GM12892 (cell line): Measurements from ENCODE around the gene NDEL1.

Source experiments
- POLR2A ChIP-seq: IDR thresholded peaks from 2 replicates; pipeline ENCODE4 v1.6.1; 2011; ENCODE audit warnings: low read depth, low read length, control low read depth
- POLR2AphosphoS5 ChIP-seq: IDR thresholded peaks from 2 replicates; pipeline ENCODE4 v1.6.1; 2011; ENCODE audit warnings: low read depth, low read length, control low read depth
- TAF1 ChIP-seq: IDR thresholded peaks from 2 replicates; pipeline ENCODE4 v1.6.1; 2011; ENCODE audit warnings: low read depth, mild to moderate bottlenecking, control low read depth, low read length, borderline replicate concordance

DNA sequence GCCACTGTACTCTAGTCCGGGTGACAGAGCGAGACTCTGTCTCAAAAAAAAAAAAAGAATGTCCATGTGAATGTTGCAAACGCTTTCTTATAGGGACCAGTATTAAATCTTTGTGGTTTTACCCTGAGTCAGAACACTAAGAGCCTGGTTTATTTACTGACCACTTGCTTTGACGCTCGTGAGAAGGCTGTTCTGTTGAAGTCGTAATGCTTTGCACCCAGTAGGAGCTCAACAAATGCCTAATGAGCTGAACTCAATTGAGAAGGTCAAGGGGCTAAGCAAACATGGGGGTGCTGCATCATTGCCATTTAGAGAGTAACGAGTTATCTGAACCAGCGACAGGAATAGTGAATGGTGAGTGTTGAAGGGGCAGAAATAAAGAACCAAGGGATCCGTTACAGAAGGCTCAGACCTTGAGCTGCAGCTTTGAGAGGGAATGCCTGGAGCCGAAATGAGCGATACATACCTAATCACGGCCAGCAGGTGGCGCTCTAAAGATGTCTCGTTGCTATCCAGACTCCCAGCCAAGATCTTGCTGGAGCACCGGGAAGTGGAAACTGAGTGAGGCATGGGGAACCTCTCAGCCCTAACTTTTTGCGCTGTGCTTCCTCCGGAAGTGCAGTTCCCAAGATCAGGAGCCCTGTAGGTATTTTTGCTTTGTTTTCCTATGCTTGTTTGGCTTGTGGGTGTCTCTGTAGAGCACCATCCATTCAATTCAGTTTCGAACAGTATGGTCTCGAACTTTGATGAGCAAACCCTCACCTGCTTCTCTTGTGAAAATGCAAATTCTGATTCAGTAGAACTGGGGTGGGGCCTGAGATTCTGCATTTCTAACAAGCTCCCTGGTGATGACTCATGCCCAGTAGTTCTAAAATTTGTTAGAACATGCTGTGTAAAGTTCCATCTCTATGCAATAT, 25.5 kb upstream of the NDEL1 start:
- no peak for TF ChIP-seq POLR2AphosphoS5
- no peak for TF ChIP-seq POLR2A
- TF ChIP-seq TAF1 = no peak
